ENCODE data around the gene FLNB.

Gene FLNB

GRCh38 chr3:58058361-58059263, 50.4 kb downstream of the FLNB start:
- DNase-seq, result no peak

GRCh38 chr3:58059349-58060321, 51.4 kb downstream of the FLNB start:
- no peak for DNase-seq

GRCh38 chr3:58062472-58062871, 54.2 kb downstream of the FLNB start:
- no peak for DNase-seq

GRCh38 chr3:58063022-58063815, 55.0 kb downstream of the FLNB start:
- DNase-seq, result no peak

GRCh38 chr3:58064923-58065638, 56.9 kb downstream of the FLNB start:
- DNase-seq, result no peak

GRCh38 chr3:58065700-58066167, 57.5 kb downstream of the FLNB start:
- DNase-seq, result peak; percentile 40

- no peak for DNase-seq
Observed at GRCh38 chr3:58066842-58067241, 58.6 kb downstream of the FLNB start.

GRCh38 chr3:58068122-58068809, 60.0 kb downstream of the FLNB start:
- DNase-seq, result no peak

GRCh38 chr3:58071480-58071971, 63.3 kb downstream of the FLNB start:
- DNase-seq, result no peak

GRCh38 chr3:58072052-58072762, 64.0 kb downstream of the FLNB start:
- DNase-seq, result no peak

- DNase-seq, result no peak
Observed at GRCh38 chr3:58072763-58073130, 64.5 kb downstream of the FLNB start.

- DNase-seq, result no peak
Observed at GRCh38 chr3:58073301-58074108, 65.3 kb downstream of the FLNB start.

GRCh38 chr3:58074116-58074715, 66.0 kb downstream of the FLNB start:
- DNase-seq, result no peak

- DNase-seq, result no peak
Observed at GRCh38 chr3:58074997-58075396, 66.8 kb downstream of the FLNB start.

- no peak for DNase-seq
Observed at GRCh38 chr3:58077596-58078285, 69.5 kb downstream of the FLNB start.

- DNase-seq, result no peak
Observed at GRCh38 chr3:58078610-58079009, 70.4 kb downstream of the FLNB start.

- DNase-seq, result no peak
Observed at GRCh38 chr3:58079773-58080172, 71.6 kb downstream of the FLNB start.

- no peak for DNase-seq
Observed at GRCh38 chr3:58082047-58082446, 73.8 kb downstream of the FLNB start.

- no peak for DNase-seq
Observed at GRCh38 chr3:58084166-58084565, 75.9 kb downstream of the FLNB start.
